GM12878 (cell line): ENCODE data around the gene PCED1A. TPM values are rescaled to one million over a fixed set of nuclear protein-coding genes. Genes with fewer than 3 reads are reported as not detected.

Experiments used
- ESRRA ChIP-seq: IDR thresholded peaks from 2 replicates; pipeline ENCODE4 v1.6.1; 2012; ENCODE audit warnings: mild to moderate bottlenecking, low read length, improper control_type of control experiment
- KAT2A ChIP-seq: conservative IDR thresholded peaks from 2 replicates; pipeline ENCODE4 v1.6.1; 2011; ENCODE audit warnings: low read depth, low read length; ENCODE audit not compliant: control insufficient read depth
- KLF5 ChIP-seq: fragments of 450-650 bp; IDR thresholded peaks from 2 replicates; pipeline ENCODE4 v1.6.1; 2014; ENCODE audit warnings: mild to moderate bottlenecking; ENCODE audit not compliant: partially characterized antibody
- MEF2B ChIP-seq: fragments of 450-650 bp; IDR thresholded peaks from 2 replicates; pipeline ENCODE4 v1.6.1; 2018; ENCODE audit warnings: mild to moderate bottlenecking, moderate library complexity; ENCODE audit not compliant: partially characterized antibody, poor library complexity, severe bottlenecking
- MXI1 ChIP-seq: fragments of 150-350 bp; IDR thresholded peaks from 2 replicates; pipeline ENCODE4 v1.6.1; 2011; ENCODE audit warnings: low read depth, mild to moderate bottlenecking, inconsistent platforms, low read length, improper control_type of control experiment
- MYC ChIP-seq: IDR thresholded peaks from 2 replicates; pipeline ENCODE4 v1.6.1; 2011; ENCODE audit warnings: mild to moderate bottlenecking, low read length, moderate library complexity, inconsistent platforms; ENCODE audit not compliant: insufficient read depth, insufficient replicate concordance, insufficient read length, severe bottlenecking
- NFYA ChIP-seq: IDR thresholded peaks from 2 replicates; pipeline ENCODE4 v1.6.1; 2011; ENCODE audit warnings: low read depth, mild to moderate bottlenecking, low read length, improper control_type of control experiment, borderline replicate concordance
- RB1 ChIP-seq: fragments of 450-650 bp; formaldehyde crosslinking; IDR thresholded peaks from 2 replicates; pipeline ENCODE4 v1.6.1; 2017; ENCODE audit warnings: mild to moderate bottlenecking, borderline replicate concordance
- RELA ChIP-seq: fragments of 450-650 bp; IDR thresholded peaks from 2 replicates; pipeline ENCODE4 v1.8.0; 2014; ENCODE audit warnings: borderline replicate concordance; ENCODE audit not compliant: partially characterized antibody
- SMAD5 ChIP-seq: IDR thresholded peaks from 2 replicates; pipeline ENCODE4 v1.6.1; 2016; ENCODE audit warnings: antibody characterized with exemption, low read depth
- SMC3 ChIP-seq: IDR thresholded peaks from 2 replicates; pipeline ENCODE4 v1.6.1; 2011; ENCODE audit warnings: low read length, improper control_type of control experiment, borderline replicate concordance
- SPI1 ChIP-seq: IDR thresholded peaks from 2 replicates; pipeline ENCODE4 v1.6.1; 2011; ENCODE audit warnings: low read depth, mild to moderate bottlenecking, low read length, moderate library complexity, borderline replicate concordance; ENCODE audit not compliant: insufficient read depth
- TBL1XR1 ChIP-seq: IDR thresholded peaks from 2 replicates; pipeline ENCODE4 v1.6.1; 2012; ENCODE audit warnings: low read depth, low read length, improper control_type of control experiment
- polyA plus RNA-seq, 11 experiments: library from polyadenylated mRNA; depleted of rRNA in 4 of 11; unstranded in 6 of 11; stranded (reverse) in 5 of 11; fragments of >200 nt; fragmentation: Nextera tagmentation in 4 of 11; fragmentation: Illumina TruSeq in 1 of 11; extraction: Ambion mirVana in 4 of 11; extraction: Trizol in 1 of 11; gene quantifications; 1 replicate in 1 of 11; 2 replicates in 10 of 11; pipeline versions ENCODE4 v1.2.1 to v1.2.3, GENCODE V29; 2011 to 2016; ENCODE audit warnings: inconsistent platforms in 2 of 11, missing spikeins in 2 of 11, low read depth in 1 of 11
- total RNA-seq, 4 experiments: library from RNA; depleted of rRNA in 3 of 4; stranded (reverse); fragments of >200 nt in 3 of 4; fragmentation: Illumina TruSeq in 1 of 4; extraction: Trizol in 1 of 4; gene quantifications; 2 replicates each; pipeline versions ENCODE4 v1.2.1 to v1.2.3, GENCODE V29; 2013 to 2021
- TF ChIP-seq, protein P1 (sequence below): IDR thresholded peaks from 2 replicates; pipeline ENCODE4 v1.6.1; 2011; ENCODE audit warnings: low read depth, mild to moderate bottlenecking, low read length, moderate library complexity, borderline replicate concordance; ENCODE audit errors: extremely low read depth
- TF ChIP-seq, protein P2 (sequence below): IDR thresholded peaks from 2 replicates; pipeline ENCODE4 v1.6.1; 2012; ENCODE audit warnings: low read depth, low read length, improper control_type of control experiment
- TF ChIP-seq, protein P3 (sequence below): fragments of 450-650 bp; formaldehyde crosslinking; IDR thresholded peaks from 2 replicates; pipeline ENCODE4 v1.5.0; 2022; ENCODE audit warnings: mild to moderate bottlenecking, missing genetic modification characterization
- TF ChIP-seq, protein P4 (sequence below): IDR thresholded peaks from 2 replicates; pipeline ENCODE4 v1.6.1; 2012; ENCODE audit warnings: low read depth, low read length, improper control_type of control experiment
- TF ChIP-seq, protein P5 (sequence below): fragments of 450-650 bp; IDR thresholded peaks from 2 replicates; pipeline ENCODE4 v1.6.1; 2017; ENCODE audit warnings: antibody characterized with exemption, mild to moderate bottlenecking, moderate library complexity
- TF ChIP-seq, protein P6 (sequence below): IDR thresholded peaks from 2 replicates; pipeline ENCODE4 v1.6.1; 2011; ENCODE audit warnings: low read depth, low read length, improper control_type of control experiment, borderline replicate concordance

The PCED1A gene
- total and polyA plus RNA-seq, 10 of the 15 experiments (the other 5 are each of a cell fraction or from before 2014, with no cell fraction given), result 4.5 to 30.9 (median 12.0) TPM

DNA sequence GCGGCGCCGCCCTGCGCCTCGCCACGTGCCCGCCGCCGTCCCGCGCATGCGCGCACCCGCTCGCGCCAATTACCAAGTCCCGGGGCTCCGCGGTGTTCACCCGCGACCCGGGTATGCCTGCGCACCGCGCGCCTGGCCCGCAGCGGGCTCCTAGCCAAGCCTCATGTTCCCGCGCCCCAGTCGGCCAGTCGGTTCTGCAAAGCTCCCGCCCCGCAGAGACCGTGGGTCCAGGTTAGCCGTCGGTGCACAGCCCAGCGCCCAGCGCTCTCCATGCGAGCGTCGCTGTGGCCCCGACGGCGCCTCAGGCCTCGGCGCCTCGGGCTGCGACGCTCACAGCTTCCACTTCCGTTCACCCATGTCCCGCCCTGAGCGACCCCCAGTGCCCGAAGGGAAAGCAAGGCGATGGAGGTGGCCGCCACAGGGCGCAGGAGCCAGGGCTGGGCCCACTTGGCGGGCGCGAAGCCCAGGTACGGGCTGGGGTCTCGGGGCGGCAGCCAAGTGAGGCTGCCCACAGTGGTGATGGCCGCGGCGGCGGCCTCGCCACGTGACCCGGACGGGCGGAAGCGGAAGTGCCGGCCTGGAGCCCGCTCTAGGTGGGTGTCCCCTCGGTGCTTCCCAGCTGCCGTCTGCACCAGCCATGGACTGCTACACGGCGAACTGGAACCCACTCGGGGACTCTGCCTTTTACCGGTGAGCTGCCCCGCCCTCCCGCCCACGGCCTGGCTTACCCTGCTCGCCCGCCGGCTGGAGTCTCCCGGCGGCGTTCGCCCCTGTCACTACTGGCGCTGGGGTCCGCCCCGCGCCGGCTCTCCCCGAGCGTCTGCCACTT lies at the start of gene PCED1A, which contains the start of gene VPS16 (continued):
- peak; percentile 52 for TF ChIP-seq MXI1
- TF ChIP-seq RB1, result peak; percentile 53; the same call in 1 of the 2 replicates
- TF ChIP-seq, protein P1, sequence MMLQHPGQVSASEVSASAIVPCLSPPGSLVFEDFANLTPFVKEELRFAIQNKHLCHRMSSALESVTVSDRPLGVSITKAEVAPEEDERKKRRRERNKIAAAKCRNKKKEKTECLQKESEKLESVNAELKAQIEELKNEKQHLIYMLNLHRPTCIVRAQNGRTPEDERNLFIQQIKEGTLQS, result peak; percentile 85; the same call in 1 of the 2 replicates
- TF ChIP-seq, protein P2, sequence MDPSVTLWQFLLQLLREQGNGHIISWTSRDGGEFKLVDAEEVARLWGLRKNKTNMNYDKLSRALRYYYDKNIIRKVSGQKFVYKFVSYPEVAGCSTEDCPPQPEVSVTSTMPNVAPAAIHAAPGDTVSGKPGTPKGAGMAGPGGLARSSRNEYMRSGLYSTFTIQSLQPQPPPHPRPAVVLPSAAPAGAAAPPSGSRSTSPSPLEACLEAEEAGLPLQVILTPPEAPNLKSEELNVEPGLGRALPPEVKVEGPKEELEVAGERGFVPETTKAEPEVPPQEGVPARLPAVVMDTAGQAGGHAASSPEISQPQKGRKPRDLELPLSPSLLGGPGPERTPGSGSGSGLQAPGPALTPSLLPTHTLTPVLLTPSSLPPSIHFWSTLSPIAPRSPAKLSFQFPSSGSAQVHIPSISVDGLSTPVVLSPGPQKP, result peak; percentile 84
- no peak for TF ChIP-seq SMC3
- TF ChIP-seq, protein P3, sequence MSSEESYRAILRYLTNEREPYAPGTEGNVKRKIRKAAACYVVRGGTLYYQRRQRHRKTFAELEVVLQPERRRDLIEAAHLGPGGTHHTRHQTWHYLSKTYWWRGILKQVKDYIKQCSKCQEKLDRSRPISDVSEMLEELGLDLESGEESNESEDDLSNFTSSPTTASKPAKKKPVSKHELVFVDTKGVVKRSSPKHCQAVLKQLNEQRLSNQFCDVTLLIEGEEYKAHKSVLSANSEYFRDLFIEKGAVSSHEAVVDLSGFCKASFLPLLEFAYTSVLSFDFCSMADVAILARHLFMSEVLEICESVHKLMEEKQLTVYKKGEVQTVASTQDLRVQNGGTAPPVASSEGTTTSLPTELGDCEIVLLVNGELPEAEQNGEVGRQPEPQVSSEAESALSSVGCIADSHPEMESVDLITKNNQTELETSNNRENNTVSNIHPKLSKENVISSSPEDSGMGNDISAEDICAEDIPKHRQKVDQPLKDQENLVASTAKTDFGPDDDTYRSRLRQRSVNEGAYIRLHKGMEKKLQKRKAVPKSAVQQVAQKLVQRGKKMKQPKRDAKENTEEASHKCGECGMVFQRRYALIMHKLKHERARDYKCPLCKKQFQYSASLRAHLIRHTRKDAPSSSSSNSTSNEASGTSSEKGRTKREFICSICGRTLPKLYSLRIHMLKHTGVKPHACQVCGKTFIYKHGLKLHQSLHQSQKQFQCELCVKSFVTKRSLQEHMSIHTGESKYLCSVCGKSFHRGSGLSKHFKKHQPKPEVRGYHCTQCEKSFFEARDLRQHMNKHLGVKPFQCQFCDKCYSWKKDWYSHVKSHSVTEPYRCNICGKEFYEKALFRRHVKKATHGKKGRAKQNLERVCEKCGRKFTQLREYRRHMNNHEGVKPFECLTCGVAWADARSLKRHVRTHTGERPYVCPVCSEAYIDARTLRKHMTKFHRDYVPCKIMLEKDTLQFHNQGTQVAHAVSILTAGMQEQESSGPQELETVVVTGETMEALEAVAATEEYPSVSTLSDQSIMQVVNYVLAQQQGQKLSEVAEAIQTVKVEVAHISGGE (CRISPR knock-in tag), result peak; percentile 83
- no peak for TF ChIP-seq ESRRA
- no peak for TF ChIP-seq TBL1XR1
- peak; percentile 88 for TF ChIP-seq KLF5
- no peak for TF ChIP-seq NFYA
- TF ChIP-seq MEF2B, result peak; percentile 36
- TF ChIP-seq, protein P4, sequence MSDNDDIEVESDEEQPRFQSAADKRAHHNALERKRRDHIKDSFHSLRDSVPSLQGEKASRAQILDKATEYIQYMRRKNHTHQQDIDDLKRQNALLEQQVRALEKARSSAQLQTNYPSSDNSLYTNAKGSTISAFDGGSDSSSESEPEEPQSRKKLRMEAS, result peak; percentile 89
- TF ChIP-seq, protein P5, sequence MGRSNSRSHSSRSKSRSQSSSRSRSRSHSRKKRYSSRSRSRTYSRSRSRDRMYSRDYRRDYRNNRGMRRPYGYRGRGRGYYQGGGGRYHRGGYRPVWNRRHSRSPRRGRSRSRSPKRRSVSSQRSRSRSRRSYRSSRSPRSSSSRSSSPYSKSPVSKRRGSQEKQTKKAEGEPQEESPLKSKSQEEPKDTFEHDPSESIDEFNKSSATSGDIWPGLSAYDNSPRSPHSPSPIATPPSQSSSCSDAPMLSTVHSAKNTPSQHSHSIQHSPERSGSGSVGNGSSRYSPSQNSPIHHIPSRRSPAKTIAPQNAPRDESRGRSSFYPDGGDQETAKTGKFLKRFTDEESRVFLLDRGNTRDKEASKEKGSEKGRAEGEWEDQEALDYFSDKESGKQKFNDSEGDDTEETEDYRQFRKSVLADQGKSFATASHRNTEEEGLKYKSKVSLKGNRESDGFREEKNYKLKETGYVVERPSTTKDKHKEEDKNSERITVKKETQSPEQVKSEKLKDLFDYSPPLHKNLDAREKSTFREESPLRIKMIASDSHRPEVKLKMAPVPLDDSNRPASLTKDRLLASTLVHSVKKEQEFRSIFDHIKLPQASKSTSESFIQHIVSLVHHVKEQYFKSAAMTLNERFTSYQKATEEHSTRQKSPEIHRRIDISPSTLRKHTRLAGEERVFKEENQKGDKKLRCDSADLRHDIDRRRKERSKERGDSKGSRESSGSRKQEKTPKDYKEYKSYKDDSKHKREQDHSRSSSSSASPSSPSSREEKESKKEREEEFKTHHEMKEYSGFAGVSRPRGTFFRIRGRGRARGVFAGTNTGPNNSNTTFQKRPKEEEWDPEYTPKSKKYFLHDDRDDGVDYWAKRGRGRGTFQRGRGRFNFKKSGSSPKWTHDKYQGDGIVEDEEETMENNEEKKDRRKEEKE, result no peak
- peak; percentile 35 for TF ChIP-seq RELA
- TF ChIP-seq, protein P6, sequence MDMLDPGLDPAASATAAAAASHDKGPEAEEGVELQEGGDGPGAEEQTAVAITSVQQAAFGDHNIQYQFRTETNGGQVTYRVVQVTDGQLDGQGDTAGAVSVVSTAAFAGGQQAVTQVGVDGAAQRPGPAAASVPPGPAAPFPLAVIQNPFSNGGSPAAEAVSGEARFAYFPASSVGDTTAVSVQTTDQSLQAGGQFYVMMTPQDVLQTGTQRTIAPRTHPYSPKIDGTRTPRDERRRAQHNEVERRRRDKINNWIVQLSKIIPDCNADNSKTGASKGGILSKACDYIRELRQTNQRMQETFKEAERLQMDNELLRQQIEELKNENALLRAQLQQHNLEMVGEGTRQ, result peak; percentile 95
- peak; percentile 23 for TF ChIP-seq MYC
- TF ChIP-seq SPI1, result peak; percentile 51
- TF ChIP-seq KAT2A, result no peak
- 0 out of 2 replicates have a peak, but pooled peaks have one; percentile 22 for TF ChIP-seq SMAD5
